Spleen (tissue), 11 donors: ENCODE data around the gene CEP72. TPM values are rescaled to one million over a fixed set of nuclear protein-coding genes. Genes with fewer than 3 reads are reported as not detected.

Experiments
- DNase-seq: peaks from one replicate; pipeline ENCODE4 v3.0.0-alpha.2; 2020
- H3K27ac ChIP-seq, 8 donors: fragments of 200-600 bp; sonication (generic) in 7 of 8; 1 replicate in 4 of 8; 2 replicates in 4 of 8; pipeline versions ENCODE4 v1.5.0 to v1.8.0; 2016 to 2021; ENCODE audit warnings: inconsistent platforms in 4 of 8, mild to moderate bottlenecking in 4 of 8, moderate library complexity in 1 of 8
- H3K27me3 ChIP-seq, 7 donors: fragments of 200-600 bp; sonication (generic) in 6 of 7; replicated peaks in 1 of 7; 1 replicate in 4 of 7; 2 replicates in 3 of 7; pipeline versions ENCODE4 v1.5.0 to v1.8.0; 2016 to 2021; ENCODE audit warnings: inconsistent platforms in 3 of 7, mild to moderate bottlenecking in 1 of 7
- H3K36me3 ChIP-seq, 6 donors: fragments of 200-600 bp; sonication (generic) in 5 of 6; 1 replicate in 4 of 6; 2 replicates in 2 of 6; pipeline versions ENCODE4 v1.5.0 to v1.8.0; 2016 to 2021; ENCODE audit warnings: inconsistent platforms in 2 of 6
- H3K4me1 ChIP-seq, 6 donors: fragments of 200-600 bp; sonication (generic) in 5 of 6; 1 replicate in 3 of 6; 2 replicates in 3 of 6; pipeline versions ENCODE4 v1.5.0 to v1.8.0; 2016 to 2021; ENCODE audit warnings: inconsistent platforms in 3 of 6
- H3K4me3 ChIP-seq, 8 donors: fragments of 200-600 bp; sonication (generic) in 7 of 8; 1 replicate in 4 of 8; 2 replicates in 4 of 8; pipeline versions ENCODE4 v1.5.0 to v1.8.0; 2016 to 2021; ENCODE audit warnings: inconsistent platforms in 4 of 8, mild to moderate bottlenecking in 4 of 8, moderate library complexity in 2 of 8
- H3K9me3 ChIP-seq, 8 donors: fragments of 200-600 bp; sonication (generic) in 7 of 8; 1 replicate in 4 of 8; 2 replicates in 4 of 8; pipeline versions ENCODE4 v1.5.0 to v1.8.0; 2016 to 2021; ENCODE audit warnings: inconsistent platforms in 4 of 8
- POLR2A ChIP-seq, 3 donors: fragments of 450-650 bp; IDR thresholded peaks; one replicate each; pipeline ENCODE4 v1.5.1; 2017; ENCODE audit warnings: antibody characterized with exemption in 3 of 3, mild to moderate bottlenecking in 1 of 3
- POLR2AphosphoS5 ChIP-seq, 3 donors: sonication (generic); formaldehyde crosslinking; IDR thresholded peaks; one replicate each; pipeline ENCODE4 v1.5.1; 2017; ENCODE audit warnings: antibody characterized with exemption in 3 of 3
- WGBS, 5 donors: extraction: QIAGEN DNeasy Blood & Tissue Kit in 3 of 5; methylation state at CpG; one replicate each; pipeline versions ENCODE4 v1.1.5 to v1.1.7; 2013 to 2018; 5-methylcytosine and 5-hydroxymethylcytosine counted together
- intact Hi-C: fragments of 100-400 bp; cut with DNase I; formaldehyde crosslinking; loops from one replicate; pipeline ENCODE4 v1.15.0; 2023; ENCODE audit warnings: low total_unique reads
- polyA plus RNA-seq, 3 donors: library from polyadenylated mRNA; stranded (reverse); fragments of 200-250 nt; gene quantifications; one replicate each; pipeline ENCODE4 v1.2.1, GENCODE V29; 2013
- total RNA-seq, 7 donors: library from RNA; depleted of rRNA in 3 of 7; stranded (reverse); fragments of >200 nt in 3 of 7; fragmentation: NEBNext Ultra II Directional in 4 of 7; extraction: Animal tissue kit (Norgen Biotek cat#: 25700) in 4 of 7; gene quantifications; one replicate each; pipeline versions ENCODE4 v1.1.0 to v1.2.1, GENCODE V29; 2016 to 2021
- TF ChIP-seq, protein P1 (sequence below), 11 experiments: fragments of 200-600 bp in 7 of 11; fragments of 450-650 bp in 4 of 11; sonication (generic) in 4 of 11; IDR thresholded peaks in 8 of 11; conservative IDR thresholded peaks in 3 of 11; 1 replicate in 7 of 11; 2 replicates in 4 of 11; pipeline versions ENCODE4 v1.4.0 to v1.8.0; 2016 to 2021; ENCODE audit warnings: antibody characterized with exemption in 11 of 11, inconsistent platforms in 4 of 11, mild to moderate bottlenecking in 1 of 11
- donor health status: healthy with polysubstance abuse.
- donor health status: DM: no; HTN: no; CAD: no; lungs with moderate emphysema.
- donor health status: DM: no; HTN: no; CAD: no.
- donor health status: Bipolar disorder and iron deficiency.
- donor health status: healthy.
- donor health status: DM: no; HTN: no; CAD: no.
- donor health status: DM: yes; HTN: yes; CAD: no.

The CEP72 gene
- total and polyA plus RNA-seq, 10 donors = 2.1 to 13.1 (median 9.0) TPM

DNA sequence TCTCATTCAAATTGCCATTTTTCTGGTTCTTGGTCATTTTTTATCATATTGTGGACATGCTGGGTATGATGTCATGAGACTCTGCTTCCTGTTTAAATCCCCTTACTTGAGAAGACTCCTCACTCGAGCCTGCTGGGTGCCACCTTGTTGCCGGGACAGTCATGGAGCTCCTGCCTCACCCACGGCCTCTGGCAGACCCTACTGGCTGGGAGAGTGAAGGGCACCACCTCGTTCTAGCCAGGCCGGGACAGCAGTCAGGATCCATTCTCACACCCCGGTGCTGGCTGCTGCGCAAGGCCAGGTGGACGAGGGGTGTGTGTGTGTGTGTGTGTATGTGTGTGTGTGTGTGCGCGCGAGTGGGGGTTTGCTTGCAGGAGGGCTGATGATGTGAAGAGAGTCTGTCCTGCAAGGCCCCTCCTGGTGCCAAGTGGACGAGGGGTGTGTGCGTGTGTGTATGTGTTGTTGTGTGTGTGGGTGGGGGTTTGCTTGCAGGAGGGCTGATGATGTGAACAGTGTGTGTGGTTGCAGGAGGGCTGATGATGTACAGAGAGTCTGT, 4.4 kb downstream of the CEP72 start:
- no peak overlapping the region for H3K4me3 ChIP-seq
- H3K4me1 ChIP-seq = peaks cover 0 to 27% (median 18%) of the 10 kb centered on the region in 6 donors
- no peak overlapping the region for H3K27ac ChIP-seq
- no peaks in the 10 kb centered on the region for H3K27me3 ChIP-seq
- H3K9me3 ChIP-seq = no peaks in the 10 kb centered on the region
- intact Hi-C loops = no loop called here
- peak; percentile 62 for DNase-seq
- H3K36me3 ChIP-seq = peaks cover 0 to 40% (median 25%) of the 10 kb centered on the region in 6 donors
- TF ChIP-seq, protein P1, sequence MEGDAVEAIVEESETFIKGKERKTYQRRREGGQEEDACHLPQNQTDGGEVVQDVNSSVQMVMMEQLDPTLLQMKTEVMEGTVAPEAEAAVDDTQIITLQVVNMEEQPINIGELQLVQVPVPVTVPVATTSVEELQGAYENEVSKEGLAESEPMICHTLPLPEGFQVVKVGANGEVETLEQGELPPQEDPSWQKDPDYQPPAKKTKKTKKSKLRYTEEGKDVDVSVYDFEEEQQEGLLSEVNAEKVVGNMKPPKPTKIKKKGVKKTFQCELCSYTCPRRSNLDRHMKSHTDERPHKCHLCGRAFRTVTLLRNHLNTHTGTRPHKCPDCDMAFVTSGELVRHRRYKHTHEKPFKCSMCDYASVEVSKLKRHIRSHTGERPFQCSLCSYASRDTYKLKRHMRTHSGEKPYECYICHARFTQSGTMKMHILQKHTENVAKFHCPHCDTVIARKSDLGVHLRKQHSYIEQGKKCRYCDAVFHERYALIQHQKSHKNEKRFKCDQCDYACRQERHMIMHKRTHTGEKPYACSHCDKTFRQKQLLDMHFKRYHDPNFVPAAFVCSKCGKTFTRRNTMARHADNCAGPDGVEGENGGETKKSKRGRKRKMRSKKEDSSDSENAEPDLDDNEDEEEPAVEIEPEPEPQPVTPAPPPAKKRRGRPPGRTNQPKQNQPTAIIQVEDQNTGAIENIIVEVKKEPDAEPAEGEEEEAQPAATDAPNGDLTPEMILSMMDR (IDR thresholded peaks at IDR 0.05 in 8 of 11, conservative IDR thresholded peaks at IDR 0.05 in 3 of 11) = no peak
- TF ChIP-seq POLR2AphosphoS5 (IDR thresholded peaks at IDR 0.05) (no peak), POLR2A (IDR thresholded peaks at IDR 0.05) (no peak)
- WGBS, 5 donors = 78 to 89% (median 83%) methylated on average over 10 to 13 of the region's 13 CpGs

DNA sequence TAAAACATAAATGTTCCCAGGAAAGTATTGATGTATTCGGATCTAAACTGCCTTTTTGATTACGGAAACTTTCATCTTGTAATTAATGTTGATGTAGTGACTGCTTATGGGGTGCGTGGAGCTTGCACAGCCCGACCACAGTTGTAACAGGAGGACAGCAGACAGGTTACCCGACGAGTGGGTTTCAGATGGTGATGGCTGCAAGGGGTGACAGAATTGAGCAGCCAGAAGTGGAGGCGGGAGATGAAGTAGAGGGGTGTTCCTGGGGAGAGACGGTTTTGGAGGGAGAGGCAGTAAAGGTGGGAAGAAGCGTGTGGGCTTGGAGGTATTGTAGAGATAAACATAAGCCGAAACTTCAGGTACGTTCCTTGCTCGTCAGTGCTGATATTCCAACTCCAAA, 5.8 kb downstream of the CEP72 start:
- Histone ChIP-seq H3K4me1 (peaks cover 0 to 18% (median 11%) of the 10 kb centered on the region in 6 donors), H3K36me3 (peaks cover 0 to 53% (median 27%) of the 10 kb centered on the region in 6 donors), H3K4me3 (no peak overlapping the region), H3K27ac (no peak overlapping the region), H3K27me3 (no peaks in the 10 kb centered on the region), H3K9me3 (no peaks in the 10 kb centered on the region)
- DNase-seq = peak; percentile 21
- intact Hi-C loops = no loop called here
- TF ChIP-seq POLR2AphosphoS5 (IDR thresholded peaks at IDR 0.05) (no peak), POLR2A (IDR thresholded peaks at IDR 0.05) (no peak)
- TF ChIP-seq, protein P1 (IDR thresholded peaks at IDR 0.05 in 8 of 11, conservative IDR thresholded peaks at IDR 0.05 in 3 of 11) = no peak
- 93 to 97% (median 95%) methylated on average over 12 of the region's 12 CpGs for WGBS, 5 donors

DNA sequence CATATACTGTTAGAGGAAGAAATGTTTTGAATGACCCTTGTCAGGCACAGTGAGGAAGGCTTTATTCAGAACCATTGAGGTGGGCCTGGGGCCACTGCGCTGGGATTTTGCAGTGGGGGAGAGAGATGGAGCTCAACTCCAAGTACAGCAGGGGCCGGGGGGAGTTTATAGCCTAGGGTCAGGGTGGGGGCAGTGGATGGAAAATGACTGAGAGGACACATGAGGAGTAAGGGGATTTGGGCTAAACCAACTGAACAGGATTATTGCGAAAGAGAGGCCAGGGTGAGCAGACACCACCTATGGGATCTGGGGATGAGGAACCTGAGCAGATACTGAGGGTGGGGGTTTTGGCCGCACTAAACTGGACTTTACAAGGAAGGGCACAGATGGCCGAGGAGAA, 6.3 kb downstream of the CEP72 start:
- no peak overlapping the region for H3K27ac ChIP-seq
- H3K27me3 ChIP-seq = no peaks in the 10 kb centered on the region
- peaks cover 0 to 13% (median 5%) of the 10 kb centered on the region in 6 donors for H3K4me1 ChIP-seq
- WGBS, 5 donors = 94 to 99% (median 95%) methylated on average over 5 of the region's 5 CpGs
- no peaks in the 10 kb centered on the region for H3K9me3 ChIP-seq
- intact Hi-C loops = no loop called here
- TF ChIP-seq, protein P1 (IDR thresholded peaks at IDR 0.05 in 8 of 11, conservative IDR thresholded peaks at IDR 0.05 in 3 of 11) = no peak
- no peak for TF ChIP-seq POLR2AphosphoS5 (IDR thresholded peaks at IDR 0.05)
- peak; percentile 35 for DNase-seq
- no peak overlapping the region for H3K4me3 ChIP-seq
- H3K36me3 ChIP-seq = peaks cover 0 to 59% (median 27%) of the 10 kb centered on the region in 6 donors

DNA sequence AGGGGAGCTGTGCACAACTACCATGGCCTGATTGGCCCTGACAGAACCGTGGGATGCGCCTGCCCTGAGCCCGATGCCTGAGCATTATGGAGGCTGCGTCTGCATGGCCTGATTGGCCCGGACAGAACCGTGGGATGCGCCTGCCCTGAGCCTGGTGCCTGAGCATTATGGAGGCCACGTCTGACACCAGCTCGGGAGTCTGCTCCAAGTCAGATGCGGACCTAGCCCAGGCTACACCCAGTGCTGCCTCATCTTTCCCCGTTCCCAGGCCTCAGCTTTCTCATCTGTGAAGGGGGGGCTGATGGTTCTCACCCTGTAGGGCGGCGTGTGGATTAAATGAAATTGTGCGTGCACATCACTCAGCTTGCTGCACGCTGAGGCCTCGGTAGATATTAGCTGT, 7.3 kb downstream of the CEP72 start:
- H3K9me3 ChIP-seq = no peaks in the 10 kb centered on the region
- peaks cover 0 to 69% (median 30%) of the 10 kb centered on the region in 6 donors for H3K36me3 ChIP-seq
- H3K4me3 ChIP-seq = no peak overlapping the region
- 89 to 95% (median 91%) methylated on average over 16 of the region's 16 CpGs for WGBS, 5 donors
- no peak overlapping the region for H3K27ac ChIP-seq
- H3K4me1 ChIP-seq = peaks cover 0 to 4% (median 0%) of the 10 kb centered on the region in 6 donors
- TF ChIP-seq, protein P1 (IDR thresholded peaks at IDR 0.05 in 8 of 11, conservative IDR thresholded peaks at IDR 0.05 in 3 of 11) = no peak
- TF ChIP-seq POLR2AphosphoS5 (IDR thresholded peaks at IDR 0.05) = no peak
- TF ChIP-seq POLR2A (IDR thresholded peaks at IDR 0.05) = no peak
- intact Hi-C loops = no loop called here
- H3K27me3 ChIP-seq = no peaks in the 10 kb centered on the region
- DNase-seq = peak; percentile 67
